Ishikawa (cell line): Measurements from ENCODE around the gene UBE2O.

Experiments
- CEBPB ChIP-seq: IDR thresholded peaks from 2 replicates; pipeline ENCODE4 v1.6.1; 2012
- CREB1 ChIP-seq: IDR thresholded peaks from 2 replicates; pipeline ENCODE4 v1.6.1; 2012; ENCODE audit warnings: low read depth
- EGR1 ChIP-seq: IDR thresholded peaks from 2 replicates; pipeline ENCODE4 v1.6.1; 2012
- EP300 ChIP-seq: IDR thresholded peaks from 2 replicates; pipeline ENCODE4 v1.6.1; 2012; ENCODE audit warnings: borderline replicate concordance
- FOXM1 ChIP-seq: IDR thresholded peaks from 2 replicates; pipeline ENCODE4 v1.6.1; 2012; ENCODE audit warnings: low read depth, borderline replicate concordance
- MAX ChIP-seq: IDR thresholded peaks from 2 replicates; pipeline ENCODE4 v1.6.1; 2012
- NFIC ChIP-seq: IDR thresholded peaks from 2 replicates; pipeline ENCODE4 v1.6.1; 2012
- RAD21 ChIP-seq: IDR thresholded peaks from 2 replicates; pipeline ENCODE4 v1.6.1; 2012; ENCODE audit warnings: low read depth
- REST ChIP-seq: IDR thresholded peaks from 2 replicates; pipeline ENCODE4 v1.6.1; 2012; ENCODE audit warnings: low read depth, mild to moderate bottlenecking
- TAF1 ChIP-seq: IDR thresholded peaks from 2 replicates; pipeline ENCODE4 v1.6.1; 2012; ENCODE audit warnings: low read depth, mild to moderate bottlenecking
- TCF12 ChIP-seq: IDR thresholded peaks from 2 replicates; pipeline ENCODE4 v1.6.1; 2012; ENCODE audit warnings: low read depth
- TEAD4 ChIP-seq: IDR thresholded peaks from 2 replicates; pipeline ENCODE4 v1.6.1; 2012
- USF1 ChIP-seq: IDR thresholded peaks from 2 replicates; pipeline ENCODE4 v1.6.1; 2012
- YY1 ChIP-seq: IDR thresholded peaks from 2 replicates; pipeline ENCODE4 v1.6.1; 2012; ENCODE audit warnings: low read depth
- ZBTB7A ChIP-seq: IDR thresholded peaks from 2 replicates; pipeline ENCODE4 v1.6.1; 2012; ENCODE audit warnings: low read depth

The UBE2O gene

GRCh38 chr17:76388966-76389888, 63.7 kb downstream of the UBE2O start:
- TF ChIP-seq YY1: no peak
- TF ChIP-seq EP300: no peak
- no peak for TF ChIP-seq TAF1
- no peak for TF ChIP-seq RAD21
- TF ChIP-seq ZBTB7A: no peak
- TF ChIP-seq TCF12: no peak
- TF ChIP-seq NFIC: no peak
- TF ChIP-seq CEBPB: no peak
- no peak for TF ChIP-seq USF1
- TF ChIP-seq REST: no peak
- TF ChIP-seq FOXM1: no peak
- no peak for TF ChIP-seq MAX
- TF ChIP-seq EGR1: no peak

DNA sequence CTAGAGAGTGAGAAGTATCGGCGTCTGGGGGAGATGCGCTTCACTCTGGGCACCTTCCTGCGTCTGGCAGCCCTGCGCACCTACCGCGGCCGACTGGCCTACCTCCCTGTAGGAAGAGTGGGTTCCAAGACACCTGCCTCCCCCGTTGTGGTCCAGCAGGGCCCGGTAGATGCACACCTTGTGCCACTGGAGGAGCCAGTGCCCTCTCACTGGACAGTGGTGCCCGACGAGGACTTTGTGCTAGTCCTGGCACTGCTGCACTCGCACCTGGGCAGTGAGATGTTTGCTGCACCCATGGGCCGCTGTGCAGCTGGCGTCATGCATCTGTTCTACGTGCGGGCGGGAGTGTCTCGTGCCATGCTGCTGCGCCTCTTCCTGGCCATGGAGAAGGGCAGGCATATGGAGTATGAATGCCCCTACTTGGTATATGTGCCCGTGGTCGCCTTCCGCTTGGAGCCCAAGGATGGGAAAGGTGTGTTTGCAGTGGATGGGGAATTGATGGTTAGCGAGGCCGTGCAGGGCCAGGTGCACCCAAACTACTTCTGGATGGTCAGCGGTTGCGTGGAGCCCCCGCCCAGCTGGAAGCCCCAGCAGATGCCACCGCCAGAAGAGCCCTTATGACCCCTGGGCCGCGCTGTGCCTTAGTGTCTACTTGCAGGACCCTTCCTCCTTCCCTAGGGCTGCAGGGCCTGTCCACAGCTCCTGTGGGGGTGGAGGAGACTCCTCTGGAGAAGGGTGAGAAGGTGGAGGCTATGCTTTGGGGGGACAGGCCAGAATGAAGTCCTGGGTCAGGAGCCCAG, 65.8 kb downstream of the UBE2O start:
- TF ChIP-seq USF1: no peak
- no peak for TF ChIP-seq ZBTB7A
- TF ChIP-seq YY1: no peak
- no peak for TF ChIP-seq EP300
- TF ChIP-seq REST: no peak
- no peak for TF ChIP-seq RAD21
- TF ChIP-seq MAX: no peak
- no peak for TF ChIP-seq TCF12
- TF ChIP-seq NFIC: no peak
- no peak for TF ChIP-seq TEAD4
- TF ChIP-seq FOXM1: no peak
- TF ChIP-seq TAF1: no peak
- no peak for TF ChIP-seq EGR1
- no peak for TF ChIP-seq CREB1
- TF ChIP-seq CEBPB: no peak

DNA sequence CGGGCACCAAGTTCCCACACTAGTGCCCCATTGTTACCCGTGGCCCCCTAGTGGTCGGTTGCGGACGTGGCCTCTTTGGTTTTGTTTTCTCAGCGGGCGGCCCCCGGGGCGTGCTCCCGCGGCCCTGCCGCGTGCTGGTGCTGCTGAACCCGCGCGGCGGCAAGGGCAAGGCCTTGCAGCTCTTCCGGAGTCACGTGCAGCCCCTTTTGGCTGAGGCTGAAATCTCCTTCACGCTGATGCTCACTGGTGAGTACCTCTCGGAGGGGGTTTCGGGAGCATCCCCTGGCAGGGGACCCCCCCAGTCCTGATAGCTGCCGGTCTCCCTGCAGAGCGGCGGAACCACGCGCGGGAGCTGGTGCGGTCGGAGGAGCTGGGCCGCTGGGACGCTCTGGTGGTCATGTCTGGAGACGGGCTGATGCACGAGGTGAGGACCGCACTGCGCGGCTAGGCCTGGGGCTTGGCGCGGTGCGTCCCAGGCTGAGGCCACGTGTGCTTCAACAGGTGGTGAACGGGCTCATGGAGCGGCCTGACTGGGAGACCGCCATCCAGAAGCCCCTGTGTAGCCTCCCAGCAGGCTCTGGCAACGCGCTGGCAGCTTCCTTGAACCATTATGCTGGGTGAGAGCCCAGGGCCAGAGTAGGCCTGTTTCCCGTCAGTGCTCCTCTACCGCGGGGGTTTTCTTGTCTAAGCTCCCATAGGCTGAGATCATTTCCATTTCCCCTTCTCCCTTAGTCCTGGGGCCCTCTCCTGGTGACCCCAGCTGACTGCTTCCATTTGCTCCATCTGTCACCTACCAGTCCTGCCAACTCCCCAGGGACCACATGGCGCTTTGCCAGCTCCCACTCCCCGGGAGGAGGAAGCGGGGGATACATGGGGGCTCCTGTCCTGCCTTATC, 66.8 kb downstream of the UBE2O start:
- TF ChIP-seq TCF12: no peak; the same call in 1 of the 2 replicates
- TF ChIP-seq YY1: no peak
- peak; percentile 50 for TF ChIP-seq RAD21
- peak; percentile 93 for TF ChIP-seq MAX
- no peak for TF ChIP-seq CEBPB
- 0 out of 2 replicates have a peak, but pooled peaks have one; percentile 18 for TF ChIP-seq ZBTB7A
- TF ChIP-seq USF1: peak; percentile 64
- no peak for TF ChIP-seq EP300
- TF ChIP-seq TEAD4: no peak
- TF ChIP-seq CREB1: no peak
- no peak for TF ChIP-seq REST
- TF ChIP-seq TAF1: no peak
- no peak for TF ChIP-seq EGR1
- TF ChIP-seq FOXM1: no peak
